GM21515 (cell line): Measurements from ENCODE around the gene ANAPC13.

ENCODE experiments used
- ATAC-seq: cut with Tn5 transposase; IDR thresholded peaks from one replicate; pipeline ENCODE4 v1.9.1; 2021; ENCODE audit not compliant: unreplicated experiment

The ANAPC13 gene

GRCh38 chr3:134483195-134483900 lies 2.4 kb downstream of the ANAPC13 start:
- no peak for ATAC-seq

GRCh38 chr3:134482622-134483021 lies 3.2 kb downstream of the ANAPC13 start:
- no peak for ATAC-seq

GRCh38 chr3:134481166-134481565 lies 4.6 kb downstream of the ANAPC13 start:
- ATAC-seq: no peak

GRCh38 chr3:134480546-134480945 lies 5.2 kb downstream of the ANAPC13 start:
- no peak for ATAC-seq

- no peak for ATAC-seq
Observed at GRCh38 chr3:134477938-134478337, 7.8 kb downstream of the ANAPC13 start.

GRCh38 chr3:134477002-134477401 lies 8.8 kb downstream of the ANAPC13 start:
- ATAC-seq: no peak

- ATAC-seq: no peak
Observed at GRCh38 chr3:134476306-134476705, 9.5 kb downstream of the ANAPC13 start.

- no peak for ATAC-seq
Observed at GRCh38 chr3:134474956-134475355, 10.8 kb downstream of the ANAPC13 start.

GRCh38 chr3:134473868-134474546 lies 11.8 kb downstream of the ANAPC13 start:
- ATAC-seq: no peak

- no peak for ATAC-seq
Observed at GRCh38 chr3:134472831-134473230, 13.0 kb downstream of the ANAPC13 start.

- no peak for ATAC-seq
Observed at GRCh38 chr3:134471521-134472193, 14.1 kb downstream of the ANAPC13 start.

GRCh38 chr3:134468519-134468918 lies 17.3 kb downstream of the ANAPC13 start:
- no peak for ATAC-seq

- ATAC-seq: no peak
Observed at GRCh38 chr3:134466331-134466730, 19.5 kb downstream of the ANAPC13 start.

- ATAC-seq: no peak
Observed at GRCh38 chr3:134464689-134465365, 21.0 kb downstream of the ANAPC13 start.

GRCh38 chr3:134464064-134464688 lies 21.6 kb downstream of the ANAPC13 start:
- no peak for ATAC-seq

- ATAC-seq: no peak
Observed at GRCh38 chr3:134463676-134464063, 22.1 kb downstream of the ANAPC13 start.

GRCh38 chr3:134462331-134462941 lies 23.3 kb downstream of the ANAPC13 start:
- ATAC-seq: no peak

- no peak for ATAC-seq
Observed at GRCh38 chr3:134460965-134461364, 24.8 kb downstream of the ANAPC13 start.

- ATAC-seq: no peak
Observed at GRCh38 chr3:134459562-134459961, 26.2 kb downstream of the ANAPC13 start.

- no peak for ATAC-seq
Observed at GRCh38 chr3:134458406-134458945, 27.3 kb downstream of the ANAPC13 start.
